GM12865 (cell line): ENCODE measurements around the gene CARS2.

Experiments
- DNase-seq: peaks from one replicate; pipeline ENCODE4 v3.0.0; 2010; ENCODE audit warnings: low read depth
- H3K4me3 ChIP-seq: 2 replicates; pipeline ENCODE4 v1.5.1; 2011; ENCODE audit warnings: mild to moderate bottlenecking, low read depth, low read length, control low read depth
- CTCF ChIP-seq: IDR thresholded peaks from 2 replicates; pipeline ENCODE4 v1.5.1; 2011; ENCODE audit warnings: low read length, control low read depth, low read depth, inconsistent platforms; ENCODE audit not compliant: insufficient read depth; ENCODE audit errors: missing control alignments

The CARS2 gene

GRCh38 chr13:110627351-110627750 lies 78.6 kb downstream of the CARS2 start:
- no peak for DNase-seq
- no peak for TF ChIP-seq CTCF
- no peak overlapping the region for H3K4me3 ChIP-seq

GRCh38 chr13:110626521-110626920 lies 79.4 kb downstream of the CARS2 start:
- no peak for TF ChIP-seq CTCF
- DNase-seq: no peak
- no peak overlapping the region for H3K4me3 ChIP-seq

GRCh38 chr13:110625771-110626321 lies 80.1 kb downstream of the CARS2 start:
- H3K4me3 ChIP-seq: no peak overlapping the region
- no peak for DNase-seq
- no peak for TF ChIP-seq CTCF

GRCh38 chr13:110624766-110625756 lies 80.9 kb downstream of the CARS2 start:
- no peak overlapping the region for H3K4me3 ChIP-seq
- no peak for DNase-seq
- TF ChIP-seq CTCF: no peak

GRCh38 chr13:110620596-110620995 lies 85.3 kb downstream of the CARS2 start:
- DNase-seq: no peak
- no peak overlapping the region for H3K4me3 ChIP-seq
- no peak for TF ChIP-seq CTCF

- no peak for TF ChIP-seq CTCF
- no peak for DNase-seq
- H3K4me3 ChIP-seq: no peak overlapping the region
Observed at GRCh38 chr13:110618780-110619179, 87.1 kb downstream of the CARS2 start.
